ENCODE measurements around the gene PTPN4. TPM values are rescaled to one million over a fixed set of nuclear protein-coding genes. Genes with fewer than 3 reads are reported as not detected.

Gene PTPN4, protein sequence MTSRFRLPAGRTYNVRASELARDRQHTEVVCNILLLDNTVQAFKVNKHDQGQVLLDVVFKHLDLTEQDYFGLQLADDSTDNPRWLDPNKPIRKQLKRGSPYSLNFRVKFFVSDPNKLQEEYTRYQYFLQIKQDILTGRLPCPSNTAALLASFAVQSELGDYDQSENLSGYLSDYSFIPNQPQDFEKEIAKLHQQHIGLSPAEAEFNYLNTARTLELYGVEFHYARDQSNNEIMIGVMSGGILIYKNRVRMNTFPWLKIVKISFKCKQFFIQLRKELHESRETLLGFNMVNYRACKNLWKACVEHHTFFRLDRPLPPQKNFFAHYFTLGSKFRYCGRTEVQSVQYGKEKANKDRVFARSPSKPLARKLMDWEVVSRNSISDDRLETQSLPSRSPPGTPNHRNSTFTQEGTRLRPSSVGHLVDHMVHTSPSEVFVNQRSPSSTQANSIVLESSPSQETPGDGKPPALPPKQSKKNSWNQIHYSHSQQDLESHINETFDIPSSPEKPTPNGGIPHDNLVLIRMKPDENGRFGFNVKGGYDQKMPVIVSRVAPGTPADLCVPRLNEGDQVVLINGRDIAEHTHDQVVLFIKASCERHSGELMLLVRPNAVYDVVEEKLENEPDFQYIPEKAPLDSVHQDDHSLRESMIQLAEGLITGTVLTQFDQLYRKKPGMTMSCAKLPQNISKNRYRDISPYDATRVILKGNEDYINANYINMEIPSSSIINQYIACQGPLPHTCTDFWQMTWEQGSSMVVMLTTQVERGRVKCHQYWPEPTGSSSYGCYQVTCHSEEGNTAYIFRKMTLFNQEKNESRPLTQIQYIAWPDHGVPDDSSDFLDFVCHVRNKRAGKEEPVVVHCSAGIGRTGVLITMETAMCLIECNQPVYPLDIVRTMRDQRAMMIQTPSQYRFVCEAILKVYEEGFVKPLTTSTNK
- total RNA-seq = 181 TPM

DNA sequence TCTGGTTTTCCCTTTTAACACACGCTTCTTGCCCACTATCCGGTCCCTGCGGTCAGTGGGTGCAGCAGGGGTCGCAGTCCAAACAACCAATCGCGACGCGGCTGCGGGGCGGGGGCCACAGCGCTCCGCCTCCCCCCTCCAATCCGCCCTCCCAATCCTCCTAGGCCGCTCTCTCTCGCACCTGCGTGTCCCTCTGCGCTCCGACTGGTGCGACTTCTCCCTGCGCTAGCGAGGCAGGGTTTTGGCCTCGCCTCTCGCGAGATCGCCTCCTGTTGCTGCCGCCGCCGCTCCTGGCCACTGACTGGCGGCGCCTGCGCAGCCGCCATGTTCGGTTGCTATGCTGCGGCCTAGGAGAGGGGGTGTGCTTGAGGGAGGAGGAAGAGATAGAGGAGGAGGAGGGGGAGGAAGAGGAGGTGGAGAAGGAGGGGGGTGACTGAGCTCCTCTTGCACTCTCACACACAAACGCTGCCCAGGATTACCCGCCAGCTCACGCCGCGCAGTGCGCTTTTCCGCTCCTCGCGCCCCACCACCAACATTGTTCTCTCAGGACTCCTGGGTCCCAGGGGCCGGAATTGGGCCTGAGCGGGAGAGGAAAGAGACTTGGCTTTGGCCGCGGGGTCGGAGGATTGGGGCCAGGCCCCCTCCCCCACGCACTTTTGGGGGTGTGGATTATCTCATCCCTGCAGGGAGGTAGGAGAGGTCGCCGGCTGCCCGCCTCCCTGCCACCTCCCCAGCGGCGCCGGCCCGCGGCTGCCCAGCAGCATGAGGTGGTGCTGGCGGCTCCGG, at the start of gene PTPN4:
TSS of gene PTPN4 (plus strand) at position 472 of the 786 bp plus-strand sequence. CDS start 49,932 bp downstream, outside the sequence.

DNA sequence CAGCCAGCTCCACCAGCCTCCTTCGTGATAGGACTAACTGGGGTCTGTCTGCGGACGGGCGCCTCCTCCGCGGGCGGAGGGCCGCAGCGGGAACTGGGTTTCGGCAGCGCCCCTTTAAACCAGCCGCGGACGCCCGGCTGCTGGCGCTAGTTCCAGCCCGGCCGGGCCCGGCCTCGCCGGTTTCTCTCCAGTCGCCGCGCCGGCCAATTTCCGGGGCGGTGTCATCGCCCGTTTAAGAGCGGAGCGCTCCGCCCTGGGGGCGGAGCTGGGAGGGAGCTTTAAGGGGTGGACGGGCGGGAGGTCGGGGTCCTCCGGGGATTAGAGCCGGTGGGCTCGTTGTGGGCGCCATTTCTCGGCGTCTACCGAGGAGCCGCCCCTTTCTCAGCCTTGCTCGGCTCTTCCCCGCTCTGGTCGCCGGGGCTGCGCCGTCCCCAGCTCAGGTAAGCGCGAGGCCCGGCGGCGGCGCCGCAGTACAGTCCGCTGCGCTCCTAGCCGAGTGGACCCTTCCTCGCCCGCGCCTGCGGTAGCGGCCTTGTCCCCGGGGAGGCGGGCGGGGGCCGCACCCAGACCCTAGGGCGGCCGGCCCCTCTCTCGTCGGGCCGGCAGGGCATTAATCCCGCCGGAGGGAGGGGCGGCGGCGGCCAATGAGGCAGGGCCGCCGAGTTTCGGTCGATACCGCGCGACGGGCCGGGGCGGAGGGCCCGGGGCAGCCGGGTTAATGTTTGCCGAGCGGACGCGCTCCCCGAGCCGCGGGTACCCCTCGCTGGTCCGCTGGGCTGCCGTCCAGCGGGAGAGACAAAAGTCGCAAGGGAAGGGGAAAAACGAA, 253.3 kb downstream of the PTPN4 start, which contains the start of gene EPB41L5:
TSS of gene EPB41L5 (plus strand) at position 307 of the 826 bp plus-strand sequence. CDS start 6,008 bp downstream, outside the sequence.

Other genes with a start within 250 kb of the PTPN4 start
- not detected for gene SCTR, start 235.4 kb upstream of the PTPN4 start, total RNA-seq
- gene CFAP221, start 215.5 kb upstream of the PTPN4 start, total RNA-seq = 11.3 TPM
- gene TMEM177, start 80.7 kb upstream of the PTPN4 start, total RNA-seq = 15.7 TPM